Measurements from ENCODE around the gene MOCS2. TPM values are rescaled to one million over a fixed set of nuclear protein-coding genes. Genes with fewer than 3 reads are reported as not detected.

Gene MOCS2
- total RNA-seq = 10 to 100 TPM; 13.2 to 29.6 (median 25.4) TPM

DNA sequence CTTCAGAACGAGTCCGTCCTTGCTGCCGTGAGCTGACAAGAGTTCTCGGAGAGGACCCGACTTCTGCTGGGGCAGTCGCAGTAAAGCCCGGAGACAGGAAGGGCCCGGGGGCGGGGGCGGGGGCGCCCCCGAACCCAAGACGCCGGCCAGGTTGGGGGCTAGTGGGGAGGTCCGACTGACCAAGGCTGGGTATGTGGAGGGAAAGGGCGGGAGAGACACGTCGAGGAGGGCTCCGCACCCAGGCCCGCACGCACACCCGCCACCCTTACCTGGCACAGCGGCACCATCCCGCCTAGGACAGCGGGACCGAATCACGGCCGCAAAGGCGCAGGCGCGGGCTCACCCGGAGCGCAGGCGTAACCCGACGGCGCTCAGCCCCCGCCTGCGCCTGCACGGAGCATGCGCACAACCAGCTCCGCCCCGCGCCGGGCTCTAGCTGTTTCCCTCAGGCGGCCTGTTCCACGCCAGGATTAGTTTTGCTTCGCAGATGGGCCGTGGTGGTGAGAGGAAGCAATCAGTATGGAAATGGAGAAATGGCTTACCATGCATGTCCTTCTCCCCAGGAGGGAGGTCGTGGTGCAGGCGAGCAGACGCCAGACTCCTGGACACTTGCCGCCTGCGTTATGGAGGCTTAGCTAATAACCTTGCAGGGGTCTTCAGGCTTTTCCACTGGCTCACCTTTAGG is at the start of gene MOCS2:
Gene MOCS2, minus strand, starts transcription at position 315 of the 685 bp plus-strand sequence. CDS start 2,583 bp downstream, outside the sequence.
- no peaks in the 10 kb centered on the region for H3K9me3 ChIP-seq
- H3K36me3 ChIP-seq = peaks cover 0 to 6% (median 0%) of the 10 kb centered on the region in 3 donors
- peak in 3 of 4 donors; percentile 61 to 80 (median 77) for TF ChIP-seq POLR2A (IDR thresholded peaks at IDR 0.05)
- TF ChIP-seq, protein P1, sequence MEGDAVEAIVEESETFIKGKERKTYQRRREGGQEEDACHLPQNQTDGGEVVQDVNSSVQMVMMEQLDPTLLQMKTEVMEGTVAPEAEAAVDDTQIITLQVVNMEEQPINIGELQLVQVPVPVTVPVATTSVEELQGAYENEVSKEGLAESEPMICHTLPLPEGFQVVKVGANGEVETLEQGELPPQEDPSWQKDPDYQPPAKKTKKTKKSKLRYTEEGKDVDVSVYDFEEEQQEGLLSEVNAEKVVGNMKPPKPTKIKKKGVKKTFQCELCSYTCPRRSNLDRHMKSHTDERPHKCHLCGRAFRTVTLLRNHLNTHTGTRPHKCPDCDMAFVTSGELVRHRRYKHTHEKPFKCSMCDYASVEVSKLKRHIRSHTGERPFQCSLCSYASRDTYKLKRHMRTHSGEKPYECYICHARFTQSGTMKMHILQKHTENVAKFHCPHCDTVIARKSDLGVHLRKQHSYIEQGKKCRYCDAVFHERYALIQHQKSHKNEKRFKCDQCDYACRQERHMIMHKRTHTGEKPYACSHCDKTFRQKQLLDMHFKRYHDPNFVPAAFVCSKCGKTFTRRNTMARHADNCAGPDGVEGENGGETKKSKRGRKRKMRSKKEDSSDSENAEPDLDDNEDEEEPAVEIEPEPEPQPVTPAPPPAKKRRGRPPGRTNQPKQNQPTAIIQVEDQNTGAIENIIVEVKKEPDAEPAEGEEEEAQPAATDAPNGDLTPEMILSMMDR (IDR thresholded peaks at IDR 0.05) = peak in 1 of 6 experiments; percentile 53
- DNase-seq = peak; percentile 12
- WGBS, 2 donors = 0 to 5% methylated on average over 8 to 10 of the region's 54 CpGs
- no peaks in the 10 kb centered on the region for H3K27me3 ChIP-seq
- H3K4me1 ChIP-seq = peaks cover 6 to 34% (median 6%) of the 10 kb centered on the region in 3 donors
- intact Hi-C loops (cut with DNase I) = loop anchor here (5.0 kb wide), 1 partner anchor 167 kb away; no protein-coding TSS in a partner anchor
- H3K27ac ChIP-seq = peak within 1 kb of the TSS; percentile 77 to 91 (median 84)
- H3K4me3 ChIP-seq = peak within 1 kb of the TSS; percentile 58 to 83 (median 77)

GRCh38 chr5:53151713-53152458 is 42.3 kb upstream of the MOCS2 start:
- Histone ChIP-seq H3K27ac (no peak overlapping the region), H3K9me3 (no peaks in the 10 kb centered on the region), H3K4me1 (no peaks in the 10 kb centered on the region), H3K4me3 (no peak overlapping the region), H3K27me3 (no peaks in the 10 kb centered on the region), H3K36me3 (no peaks in the 10 kb centered on the region)
- DNase-seq = no peak
- intact Hi-C loops (cut with DNase I) = no loop called here
- TF ChIP-seq, protein P1 (IDR thresholded peaks at IDR 0.05) = no peak
- 75 to 87% methylated on average over 3 of the region's 3 CpGs for WGBS, 2 donors

DNA sequence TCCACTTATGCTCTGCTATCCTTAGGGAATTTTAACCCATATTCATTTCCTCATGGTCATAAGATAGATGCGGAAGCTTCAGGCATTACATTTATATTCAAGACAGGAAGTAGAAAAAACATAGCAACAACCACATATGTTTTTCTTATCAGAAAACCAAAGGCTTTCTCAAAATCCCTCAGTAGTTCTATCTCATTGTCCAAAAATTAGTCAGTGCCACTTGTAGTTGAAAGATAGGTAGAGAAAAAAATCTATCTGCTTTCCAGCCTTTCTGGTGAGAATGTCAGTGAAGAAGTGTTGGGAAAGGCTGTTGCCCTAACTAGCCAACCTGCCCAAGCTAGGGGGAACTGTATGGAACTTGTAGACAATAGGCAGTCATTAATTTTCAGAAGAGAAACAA is 23.5 kb upstream of the MOCS2 start:
- TF ChIP-seq, protein P1 (IDR thresholded peaks at IDR 0.05) = no peak
- H3K36me3 ChIP-seq = no peaks in the 10 kb centered on the region
- DNase-seq = no peak
- intact Hi-C loops (cut with DNase I) = no loop called here
- no peaks in the 10 kb centered on the region for H3K9me3 ChIP-seq
- no peak overlapping the region for H3K27ac ChIP-seq
- no peaks in the 10 kb centered on the region for H3K4me1 ChIP-seq
- 81 to 100% methylated on average over 1 of the region's 1 CpG for WGBS, 2 donors
- no peaks in the 10 kb centered on the region for H3K27me3 ChIP-seq
- H3K4me3 ChIP-seq = no peak overlapping the region

DNA sequence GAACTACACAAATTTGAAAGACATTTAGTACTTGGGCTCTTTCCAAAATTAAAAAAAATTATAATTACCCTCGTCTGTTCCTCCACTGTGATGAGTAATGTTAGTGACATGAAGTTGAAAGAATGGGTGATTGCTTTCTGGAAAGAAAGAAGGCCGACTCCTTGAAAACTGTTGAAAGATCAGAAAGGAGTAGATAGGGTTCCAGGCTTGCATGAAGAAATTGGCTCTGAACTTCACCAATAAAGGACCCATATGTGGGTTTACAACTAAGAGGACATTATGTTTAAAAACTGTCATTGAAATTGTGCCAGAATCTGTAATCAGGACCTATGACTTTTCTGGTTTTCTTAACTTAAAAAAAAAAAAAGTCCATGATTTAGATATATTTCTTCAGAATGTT is 20.7 kb upstream of the MOCS2 start:
- no peak for TF ChIP-seq POLR2A (IDR thresholded peaks at IDR 0.05)
- TF ChIP-seq, protein P1 (IDR thresholded peaks at IDR 0.05) = no peak
- Histone ChIP-seq H3K9me3 (no peaks in the 10 kb centered on the region), H3K4me1 (no peaks in the 10 kb centered on the region), H3K27me3 (no peaks in the 10 kb centered on the region), H3K36me3 (no peaks in the 10 kb centered on the region), H3K27ac (no peak overlapping the region), H3K4me3 (no peak overlapping the region)
- intact Hi-C loops (cut with DNase I) = no loop called here
- no peak for DNase-seq
- WGBS, 2 donors = 18 to 26% methylated on average over 2 of the region's 2 CpGs

DNA sequence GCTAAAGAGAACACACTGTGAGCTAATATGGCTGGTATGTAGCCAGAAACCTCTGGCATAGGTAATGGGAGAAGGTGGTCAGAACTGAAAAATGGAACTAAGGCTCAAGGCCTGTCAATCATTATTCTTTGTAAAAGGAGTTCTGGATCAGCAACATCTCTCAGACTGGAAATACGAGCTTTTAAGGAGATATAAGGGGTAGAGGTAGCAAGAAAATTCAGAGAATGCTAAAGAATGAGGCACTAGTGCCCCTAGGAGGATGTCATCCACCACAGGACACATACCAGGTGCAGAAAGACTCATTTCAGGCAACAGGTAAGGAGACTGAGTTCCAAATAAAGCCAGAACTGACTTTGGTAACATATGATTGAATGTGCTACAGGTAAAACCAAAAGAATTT is 18.9 kb upstream of the MOCS2 start:
- Histone ChIP-seq H3K4me1 (no peaks in the 10 kb centered on the region), H3K9me3 (no peaks in the 10 kb centered on the region), H3K27ac (no peak overlapping the region), H3K4me3 (no peak overlapping the region), H3K36me3 (no peaks in the 10 kb centered on the region), H3K27me3 (no peaks in the 10 kb centered on the region)
- WGBS, 2 donors = 62 to 70% methylated on average over 1 of the region's 1 CpG
- TF ChIP-seq, protein P1 (IDR thresholded peaks at IDR 0.05) = no peak
- no peak for TF ChIP-seq POLR2A (IDR thresholded peaks at IDR 0.05)
- DNase-seq = no peak
- intact Hi-C loops (cut with DNase I) = no loop called here
